Stimulated activated CD4-positive, alpha-beta T cell treated with anti-CD3 and anti-CD28 coated beads, Interleukin-2, amount 100 ng/mL, for 4 hours (primary cell): ENCODE measurements around the gene FAM107B.
"Not testable (repeated sequence)": the region's sequence is repeated elsewhere in the genome, so short reads cannot be mapped to it uniquely, and the experiment has no call there.

Experiments
- DNase-seq: peaks from one replicate; pipeline ENCODE4 v3.0.0-alpha.2; 2020; ENCODE audit warnings: low read depth

FAM107B gene

GRCh38 chr10:14774797-14775196 lies at the start of gene FAM107B:
TSS of gene FAM107B (minus strand) at chr10:14774897. CDS start at chr10:14774663, 234 bp downstream.
- no peak for DNase-seq

GRCh38 chr10:14823966-14824365 lies 49.3 kb upstream of the FAM107B start:
- no peak for DNase-seq

- no peak for DNase-seq
Observed at GRCh38 chr10:14822879-14823755, 48.4 kb upstream of the FAM107B start.

- DNase-seq = no peak
Observed at GRCh38 chr10:14821635-14822375, 47.1 kb upstream of the FAM107B start.

GRCh38 chr10:14820775-14821154 lies 46.1 kb upstream of the FAM107B start:
- DNase-seq = no peak

GRCh38 chr10:14820010-14820774 lies 45.5 kb upstream of the FAM107B start:
- no peak for DNase-seq

GRCh38 chr10:14816717-14817116 lies 42.0 kb upstream of the FAM107B start:
- not testable (repeated sequence) for DNase-seq

- DNase-seq = no peak
Observed at GRCh38 chr10:14815681-14816080, 41.0 kb upstream of the FAM107B start.

- DNase-seq = no peak
Observed at GRCh38 chr10:14812271-14812670, 37.6 kb upstream of the FAM107B start.

- no peak for DNase-seq
Observed at GRCh38 chr10:14810969-14811953, 36.6 kb upstream of the FAM107B start.

GRCh38 chr10:14806318-14806717 lies 31.6 kb upstream of the FAM107B start:
- no peak for DNase-seq

GRCh38 chr10:14803827-14804226 lies 29.1 kb upstream of the FAM107B start:
- no peak for DNase-seq

- no peak for DNase-seq
Observed at GRCh38 chr10:14801723-14802122, 27.0 kb upstream of the FAM107B start.

- no peak for DNase-seq
Observed at GRCh38 chr10:14800397-14800796, 25.7 kb upstream of the FAM107B start.

- no peak for DNase-seq
Observed at GRCh38 chr10:14798636-14799035, 23.9 kb upstream of the FAM107B start.

GRCh38 chr10:14787938-14788337 lies 13.2 kb upstream of the FAM107B start:
- no peak for DNase-seq

- DNase-seq = no peak
Observed at GRCh38 chr10:14784459-14785055, 9.9 kb upstream of the FAM107B start.

GRCh38 chr10:14782691-14783363 lies 8.1 kb upstream of the FAM107B start:
- DNase-seq = no peak

GRCh38 chr10:14781763-14782162 lies 7.1 kb upstream of the FAM107B start:
- DNase-seq = no peak

GRCh38 chr10:14779001-14779651 lies 4.4 kb upstream of the FAM107B start:
- no peak for DNase-seq
